ENCODE measurements around the gene CD2AP. TPM values are rescaled to one million over a fixed set of nuclear protein-coding genes. Genes with fewer than 3 reads are reported as not detected.

Gene CD2AP
- polyA plus RNA-seq, 3 donors: 63.2 to 86.6 (median 68.6) TPM

GRCh38 chr6:47671777-47672176 lies 194.2 kb downstream of the CD2AP start:
- no peak for DNase-seq

- DNase-seq: no peak
Measured at GRCh38 chr6:47672816-47673215, 195.2 kb downstream of the CD2AP start.

GRCh38 chr6:47674673-47675072 lies 197.1 kb downstream of the CD2AP start:
- DNase-seq: no peak

Other genes with a start within 250 kb of the CD2AP start
- 10 to 100 TPM; 30.3 to 37.0 (median 30.8) TPM for gene TNFRSF21, start 167.9 kb upstream of the CD2AP start, polyA plus RNA-seq (ENCODE audit: insufficient read length in 3 of 3)
- under 1 TPM; 0.11 to 0.53 (median 0.29) TPM for gene ADGRF4, start 220.8 kb downstream of the CD2AP start, polyA plus RNA-seq (ENCODE audit: insufficient read length in 3 of 3)

Data from renal pelvis (tissue), 4 donors.